ENCODE measurements around the gene ARL6IP4.

ARL6IP4 gene

DNA sequence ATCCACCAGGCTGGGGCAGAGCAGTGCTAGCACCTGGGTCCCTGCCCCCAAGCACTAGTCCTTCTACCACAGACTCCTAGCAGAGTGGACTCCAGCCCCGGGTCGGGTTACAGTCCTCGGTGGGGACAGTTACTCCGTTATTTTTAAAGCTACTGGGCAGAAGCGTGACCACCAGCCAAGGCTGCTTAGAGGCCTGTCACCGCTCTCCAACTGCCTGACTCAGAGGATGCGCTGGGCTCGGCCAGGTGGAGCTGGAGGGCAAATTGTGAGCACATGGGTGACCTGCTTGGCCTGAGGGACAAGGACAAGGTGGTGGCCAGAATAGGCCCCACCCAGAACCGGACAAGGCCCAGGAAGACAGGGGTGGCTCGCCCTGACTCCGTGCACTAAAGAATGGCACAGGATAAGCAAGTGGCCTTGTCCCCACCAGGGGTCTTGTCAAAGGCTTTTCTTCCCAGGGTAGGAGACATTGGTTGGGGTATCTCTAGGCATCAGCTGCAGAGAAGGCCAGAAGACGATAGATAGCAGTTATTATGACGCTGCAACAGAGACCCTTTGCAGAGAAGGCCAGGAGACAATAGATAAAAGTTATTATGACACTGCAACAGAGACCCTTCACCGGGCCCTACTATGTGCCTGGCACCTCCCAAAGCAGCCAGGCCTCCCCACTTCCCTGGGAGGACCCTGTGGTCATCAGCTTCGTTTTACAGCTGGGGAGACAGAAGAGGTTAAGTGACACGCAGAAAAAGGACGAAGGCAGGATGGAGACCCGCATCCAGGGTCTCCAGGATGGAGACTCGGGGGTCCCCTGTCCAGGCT lies 15.8 kb upstream of the ARL6IP4 start:
- Histone ChIP-seq H2AFZ (ENCODE audit: low read depth, low read length) (no peak overlapping the region), H3K4me1 (ENCODE audit: insufficient read depth, low read length) (peaks cover 10% of the 10 kb centered on the region), H3K4me3 (ENCODE audit: low read length) (peak overlapping the region; percentile 92), H3K27me3 (ENCODE audit: insufficient read depth, low read length) (no peaks in the 10 kb centered on the region), H3K36me3 (ENCODE audit: insufficient read depth, low read length) (peaks cover 4% of the 10 kb centered on the region), H3K9me3 (ENCODE audit: low read length) (no peaks in the 10 kb centered on the region)

DNA sequence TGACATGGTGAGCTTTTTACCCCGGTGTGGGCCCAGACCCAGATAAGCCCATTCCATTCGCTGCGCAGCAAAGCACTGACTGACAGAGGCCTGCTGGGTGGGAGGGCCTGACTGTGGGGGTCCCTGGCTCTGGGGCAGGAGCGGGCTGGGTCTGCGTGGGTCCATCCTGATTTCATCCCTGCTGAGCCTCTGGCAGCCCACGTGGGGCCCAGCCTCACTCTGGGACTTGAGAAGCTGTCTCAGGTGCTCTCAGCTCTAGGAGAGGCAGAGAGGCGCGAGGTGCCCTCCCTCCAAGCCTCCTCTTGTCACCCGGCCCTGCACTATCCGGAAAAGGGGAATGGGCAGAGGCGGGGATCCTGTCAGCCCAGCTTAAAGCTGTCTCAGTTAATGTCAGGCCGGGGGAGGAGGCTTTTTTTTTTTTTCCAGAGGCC lies 15.1 kb upstream of the ARL6IP4 start:
- H3K4me3 ChIP-seq (ENCODE audit: low read length), result peak overlapping the region; percentile 92

DNA sequence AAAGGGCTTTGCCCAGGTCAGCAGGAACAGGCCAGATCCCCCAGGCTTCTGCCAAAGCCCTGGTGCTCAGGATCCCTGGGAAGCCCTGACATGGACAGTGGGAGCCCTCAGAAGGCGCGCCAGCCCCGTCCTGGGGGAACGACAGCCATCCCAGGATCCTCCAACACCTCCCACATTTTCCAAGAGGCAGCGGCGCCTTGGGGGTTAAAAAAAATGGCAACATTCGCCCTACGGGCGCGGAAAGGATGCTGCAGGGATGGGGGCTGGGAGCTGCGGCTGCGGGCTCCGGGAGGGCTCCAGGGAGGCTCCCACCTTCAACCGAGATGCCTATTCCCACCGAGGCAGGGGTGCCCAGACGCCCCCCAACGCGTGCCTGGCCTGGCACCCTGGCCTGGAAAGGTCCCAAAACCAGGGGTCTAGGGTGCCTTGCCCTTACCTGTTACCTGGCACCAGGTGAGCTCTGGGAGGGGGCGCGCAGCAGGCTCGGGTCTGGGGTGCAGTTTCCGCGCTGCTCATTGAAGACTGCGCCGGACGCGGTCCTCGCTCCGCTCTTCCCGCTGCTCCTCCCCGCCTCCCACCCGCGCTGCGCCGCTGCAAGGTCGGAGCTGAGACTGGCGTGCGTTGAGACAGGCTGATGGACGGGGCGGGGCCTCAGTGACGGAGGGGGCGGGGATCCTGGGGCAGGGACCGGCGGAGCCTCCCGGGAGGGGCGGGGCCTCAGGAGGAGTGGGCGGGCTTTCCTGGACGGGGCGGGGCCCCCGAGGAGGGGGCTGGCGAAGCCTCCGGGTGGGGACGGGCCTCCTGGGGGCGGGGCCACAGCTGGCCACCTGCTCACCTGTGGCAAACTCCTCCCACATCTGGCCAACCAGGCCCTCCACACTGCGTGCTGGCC lies 14.4 kb upstream of the ARL6IP4 start, which contains the start of gene ABCB9:
TSS of gene ABCB9 (minus strand) at position 613 of the 892 bp plus-strand sequence. CDS start 6,228 bp downstream, outside the sequence.
- Histone ChIP-seq H3K9me3 (ENCODE audit: low read length) (no peaks in the 10 kb centered on the region), H3K27me3 (ENCODE audit: insufficient read depth, low read length) (no peaks in the 10 kb centered on the region), H3K4me3 (ENCODE audit: low read length) (peak within 1 kb of the TSS; percentile 92), H2AFZ (ENCODE audit: low read depth, low read length) (peak within 1 kb of the TSS; percentile 96), H3K4me1 (ENCODE audit: insufficient read depth, low read length) (peaks cover 10% of the 10 kb centered on the region), H3K36me3 (ENCODE audit: insufficient read depth, low read length) (no peaks in the 10 kb centered on the region)

More for the DNA sequence above, 15.1 kb upstream of the ARL6IP4 start:
- Histone ChIP-seq H3K36me3 (ENCODE audit: insufficient read depth, low read length) (peaks cover under 1% of the 10 kb centered on the region), H2AFZ (ENCODE audit: low read depth, low read length) (peak overlapping the region; percentile 96), H3K27me3 (ENCODE audit: insufficient read depth, low read length) (no peaks in the 10 kb centered on the region), H3K9me3 (ENCODE audit: low read length) (no peaks in the 10 kb centered on the region), H3K4me1 (ENCODE audit: insufficient read depth, low read length) (peaks cover 10% of the 10 kb centered on the region)

DNA sequence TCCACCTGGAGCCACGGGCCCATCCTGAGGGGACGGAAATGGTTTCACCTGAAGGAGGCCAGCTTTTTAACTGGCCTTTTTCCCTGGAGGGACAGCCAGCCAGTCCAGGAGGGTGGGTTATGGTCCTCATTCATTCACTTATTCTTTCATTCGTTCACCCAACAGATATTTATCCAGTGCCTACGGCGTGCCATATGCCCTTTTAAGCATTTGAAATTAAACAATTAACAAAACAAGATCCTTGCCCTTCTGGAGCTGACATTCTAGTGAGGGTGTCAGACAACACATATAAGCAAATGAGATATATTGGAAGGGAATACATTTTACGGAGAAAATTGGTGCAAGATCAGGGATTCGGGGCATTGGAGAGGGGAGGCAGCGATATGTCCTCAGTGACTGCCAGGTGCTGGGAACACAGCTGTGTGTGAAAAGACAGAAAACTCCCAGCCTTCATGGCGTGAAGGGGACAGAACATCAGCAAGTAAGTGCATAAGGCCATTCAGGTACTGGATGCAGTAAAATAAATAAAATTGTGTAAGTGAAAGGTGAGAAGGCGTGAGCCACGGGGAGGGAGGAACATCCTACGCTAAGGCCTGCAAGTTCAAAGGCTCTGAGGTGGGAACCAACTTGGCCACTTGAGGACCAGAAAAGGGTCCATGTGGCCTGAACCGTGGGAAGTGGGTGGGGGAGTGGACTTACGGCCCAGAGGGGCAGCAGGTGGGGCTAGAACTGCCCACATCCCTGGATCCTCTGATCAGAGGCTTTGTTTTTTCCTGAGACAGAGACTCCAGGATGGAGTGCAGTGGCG lies 13.5 kb upstream of the ARL6IP4 start:
- Histone ChIP-seq H3K9me3 (ENCODE audit: low read length) (no peaks in the 10 kb centered on the region), H3K27me3 (ENCODE audit: insufficient read depth, low read length) (no peaks in the 10 kb centered on the region), H3K4me3 (ENCODE audit: low read length) (peak overlapping the region; percentile 17), H2AFZ (ENCODE audit: low read depth, low read length) (no peak overlapping the region), H3K4me1 (ENCODE audit: insufficient read depth, low read length) (peaks cover 10% of the 10 kb centered on the region), H3K36me3 (ENCODE audit: insufficient read depth, low read length) (no peaks in the 10 kb centered on the region)

DNA sequence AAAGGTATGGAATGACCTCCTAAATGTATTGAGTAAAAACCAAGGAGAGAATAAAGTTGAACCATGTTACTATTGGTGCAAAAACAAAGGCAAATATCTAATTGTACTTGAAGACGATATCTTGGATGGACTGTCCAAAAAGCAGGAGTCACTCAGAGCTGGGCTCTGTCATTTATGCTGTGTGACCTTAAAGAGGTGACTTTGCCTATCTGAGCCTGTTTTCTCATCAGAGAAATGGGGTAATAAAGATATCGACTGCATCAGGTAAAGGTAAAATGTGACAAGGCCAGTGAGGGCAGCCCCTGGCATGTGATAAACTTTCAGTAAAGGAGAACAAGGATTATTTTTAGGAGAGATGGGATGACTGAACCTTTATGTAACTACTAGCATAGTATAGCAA lies 12.4 kb upstream of the ARL6IP4 start:
- Histone ChIP-seq H3K4me3 (ENCODE audit: low read length) (no peak overlapping the region), H3K4me1 (ENCODE audit: insufficient read depth, low read length) (peaks cover 10% of the 10 kb centered on the region), H2AFZ (ENCODE audit: low read depth, low read length) (no peak overlapping the region), H3K36me3 (ENCODE audit: insufficient read depth, low read length) (no peaks in the 10 kb centered on the region), H3K9me3 (ENCODE audit: low read length) (no peaks in the 10 kb centered on the region), H3K27me3 (ENCODE audit: insufficient read depth, low read length) (no peaks in the 10 kb centered on the region)

DNA sequence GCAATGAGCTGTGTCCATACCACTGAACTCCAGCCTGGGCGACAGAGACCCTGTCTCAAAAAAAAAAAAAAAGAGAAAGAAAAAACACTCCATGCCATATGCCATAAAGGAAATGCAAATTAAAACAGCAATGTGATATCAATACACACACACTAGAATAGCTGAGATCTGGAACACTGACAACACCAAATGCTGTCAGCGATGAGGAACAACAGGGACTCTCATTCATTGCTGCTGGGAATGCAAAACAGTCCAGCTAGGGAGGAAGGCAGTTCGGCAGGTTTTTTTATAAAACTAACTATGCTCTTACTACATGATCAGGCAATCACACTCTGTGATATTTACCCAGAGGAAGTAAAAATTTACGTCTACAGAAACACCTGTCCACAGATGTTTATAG lies 10.8 kb upstream of the ARL6IP4 start:
- Histone ChIP-seq H3K9me3 (ENCODE audit: low read length) (no peaks in the 10 kb centered on the region), H3K4me1 (ENCODE audit: insufficient read depth, low read length) (peaks cover 11% of the 10 kb centered on the region)

DNA sequence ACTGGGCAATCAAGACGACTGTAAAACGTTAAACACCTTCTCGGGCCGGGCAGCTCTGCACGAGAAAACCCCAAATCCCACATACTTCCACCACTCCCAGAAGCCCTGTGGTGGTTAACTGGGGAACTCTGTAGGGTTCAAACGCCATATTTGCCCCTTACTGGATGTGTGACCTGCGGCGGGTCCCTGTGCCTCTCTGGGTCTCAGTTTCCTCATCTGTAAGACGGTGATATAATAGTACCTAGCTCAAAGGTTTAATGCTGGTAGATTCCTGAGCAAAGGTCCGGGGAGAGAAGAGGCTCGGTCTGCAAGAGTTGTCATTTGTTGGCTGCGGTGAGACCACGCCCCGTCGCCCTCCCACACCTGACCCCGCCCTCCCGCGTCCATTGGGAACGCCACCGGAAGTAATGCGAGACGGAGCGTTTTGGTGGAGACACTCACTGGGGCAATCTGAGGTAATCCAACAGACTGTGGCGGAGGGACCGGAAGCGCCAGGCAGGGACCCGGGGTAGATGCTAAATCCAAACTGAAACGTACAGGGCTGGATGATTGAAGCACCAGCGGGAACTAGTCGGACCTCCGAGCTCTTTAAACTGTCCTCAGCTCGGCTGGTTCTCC lies 6.1 kb upstream of the ARL6IP4 start:
- Histone ChIP-seq H2AFZ (ENCODE audit: low read depth, low read length) (peak overlapping the region; percentile 100), H3K36me3 (ENCODE audit: insufficient read depth, low read length) (peaks cover 11% of the 10 kb centered on the region), H3K4me3 (ENCODE audit: low read length) (peak overlapping the region; percentile 87), H3K27me3 (ENCODE audit: insufficient read depth, low read length) (no peaks in the 10 kb centered on the region), H3K4me1 (ENCODE audit: insufficient read depth, low read length) (peaks cover 22% of the 10 kb centered on the region), H3K9me3 (ENCODE audit: low read length) (no peaks in the 10 kb centered on the region)

More for the DNA sequence above, 10.8 kb upstream of the ARL6IP4 start:
- Histone ChIP-seq H3K4me3 (ENCODE audit: low read length) (no peak overlapping the region), H3K27me3 (ENCODE audit: insufficient read depth, low read length) (no peaks in the 10 kb centered on the region), H2AFZ (ENCODE audit: low read depth, low read length) (no peak overlapping the region), H3K36me3 (ENCODE audit: insufficient read depth, low read length) (no peaks in the 10 kb centered on the region)

DNA sequence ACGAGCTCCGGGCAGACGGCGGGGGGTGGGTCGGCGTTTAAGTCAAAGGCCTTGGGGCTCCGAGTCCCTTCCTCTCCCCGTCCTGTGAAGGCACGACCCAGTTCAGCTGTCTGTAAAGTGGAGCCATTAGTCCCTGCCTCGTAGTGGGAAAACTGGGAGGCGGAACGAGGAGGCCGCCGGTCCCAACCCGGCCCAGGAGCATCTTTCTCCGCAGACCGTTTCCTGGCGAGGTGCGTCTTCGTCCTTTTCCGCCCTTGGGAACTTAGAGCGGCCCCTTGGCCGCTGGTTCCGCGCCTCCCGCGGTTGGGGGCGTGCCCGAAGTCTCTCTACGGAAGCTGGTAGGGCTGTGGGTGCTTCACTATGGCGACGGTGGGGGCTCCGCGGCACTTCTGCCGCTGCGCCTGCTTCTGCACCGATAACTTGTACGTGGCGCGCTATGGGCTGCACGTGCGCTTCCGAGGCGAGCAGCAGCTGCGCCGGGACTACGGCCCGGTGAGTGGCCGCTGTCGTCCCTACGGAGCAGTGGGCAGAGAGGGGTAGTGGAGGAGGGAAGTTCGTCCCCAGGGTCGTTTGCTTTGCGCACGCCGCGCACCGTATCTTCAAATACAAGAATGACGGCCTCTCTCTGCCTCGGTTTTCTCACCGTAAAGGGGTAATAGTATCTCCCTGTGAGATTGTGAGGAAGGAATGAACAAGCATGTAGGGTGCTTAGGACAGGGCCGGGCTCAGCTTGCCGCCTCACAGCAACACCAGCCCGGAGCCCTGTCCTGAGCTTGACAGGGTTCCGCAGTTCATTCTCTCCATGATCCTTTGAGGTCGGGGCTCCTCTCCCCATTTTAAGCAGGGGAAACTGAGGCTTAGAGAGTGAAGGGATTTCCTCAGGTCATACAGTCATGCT lies 5.3 kb upstream of the ARL6IP4 start, which contains the start of gene OGFOD2:
TSS of gene OGFOD2 (plus strand) at position 353 of the 898 bp plus-strand sequence. CDS start at position 361, 8 bp downstream.
- Histone ChIP-seq H2AFZ (ENCODE audit: low read depth, low read length) (peak within 1 kb of the TSS; percentile 100), H3K4me1 (ENCODE audit: insufficient read depth, low read length) (peaks cover 30% of the 10 kb centered on the region), H3K4me3 (ENCODE audit: low read length) (peak within 1 kb of the TSS; percentile 87), H3K27me3 (ENCODE audit: insufficient read depth, low read length) (no peaks in the 10 kb centered on the region), H3K36me3 (ENCODE audit: insufficient read depth, low read length) (peaks cover 11% of the 10 kb centered on the region), H3K9me3 (ENCODE audit: low read length) (no peaks in the 10 kb centered on the region)

DNA sequence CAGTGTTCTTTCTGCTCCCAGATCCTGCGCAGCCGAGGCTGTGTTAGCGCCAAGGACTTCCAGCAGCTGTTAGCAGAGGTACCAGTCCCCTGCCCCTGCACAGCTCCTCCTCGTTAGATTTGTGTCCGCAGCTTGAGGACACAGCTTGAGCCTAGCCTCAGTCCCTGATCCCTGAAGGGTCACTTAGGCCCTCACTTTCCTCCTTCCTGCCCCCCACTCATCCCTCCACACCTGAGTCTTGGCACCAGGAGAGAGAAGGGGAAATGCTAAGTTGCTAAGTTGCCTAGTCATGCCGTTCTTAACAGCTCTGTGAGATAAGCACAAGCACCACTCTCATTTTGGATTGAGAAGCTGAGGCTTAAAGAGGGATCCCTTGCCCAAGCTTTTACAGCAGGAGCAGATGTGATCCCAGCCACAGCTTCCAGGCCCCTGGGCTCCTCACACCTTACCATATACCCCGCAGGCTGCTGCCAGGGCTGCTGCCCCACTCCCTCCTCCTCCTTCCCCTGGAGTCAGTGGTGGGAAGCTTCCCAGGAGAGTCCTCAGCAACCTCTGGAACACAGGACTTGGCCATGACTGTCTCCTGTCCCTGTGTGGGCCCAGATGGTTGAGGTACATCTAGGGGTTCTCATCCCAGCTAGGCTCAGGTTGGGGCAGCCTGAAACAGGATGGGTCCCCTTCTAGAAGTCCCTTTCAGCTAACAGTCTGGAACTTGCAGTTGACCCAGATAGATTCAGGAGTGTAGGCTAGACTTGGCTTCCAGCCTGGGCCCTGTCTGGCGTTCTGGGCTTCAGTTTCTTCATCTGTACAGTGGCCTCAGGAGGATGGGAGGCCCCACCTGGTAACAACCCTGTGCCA lies 4.5 kb upstream of the ARL6IP4 start:
- peak overlapping the region; percentile 87 for H3K4me3 ChIP-seq (ENCODE audit: low read length)
- H3K27me3 ChIP-seq (ENCODE audit: insufficient read depth, low read length), result no peaks in the 10 kb centered on the region
- no peak overlapping the region for H2AFZ ChIP-seq (ENCODE audit: low read depth, low read length)
- H3K36me3 ChIP-seq (ENCODE audit: insufficient read depth, low read length), result peaks cover 11% of the 10 kb centered on the region
- no peaks in the 10 kb centered on the region for H3K9me3 ChIP-seq (ENCODE audit: low read length)
- peaks cover 30% of the 10 kb centered on the region for H3K4me1 ChIP-seq (ENCODE audit: insufficient read depth, low read length)

DNA sequence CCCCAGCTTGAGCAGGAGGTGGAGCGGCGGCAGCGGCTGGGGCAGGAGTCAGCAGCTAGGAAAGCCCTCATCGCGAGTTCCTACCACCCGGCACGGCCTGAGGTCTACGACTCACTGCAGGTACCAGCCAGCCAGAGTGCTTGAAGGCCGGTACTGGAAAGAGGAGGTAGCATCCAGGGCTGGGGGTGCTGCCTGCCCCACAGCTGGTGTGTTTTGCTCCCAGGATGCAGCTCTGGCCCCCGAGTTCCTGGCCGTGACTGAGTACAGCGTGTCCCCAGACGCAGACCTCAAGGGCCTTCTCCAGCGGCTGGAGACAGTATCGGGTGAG lies 3.9 kb upstream of the ARL6IP4 start:
- H3K27me3 ChIP-seq (ENCODE audit: insufficient read depth, low read length), result no peaks in the 10 kb centered on the region
- H3K36me3 ChIP-seq (ENCODE audit: insufficient read depth, low read length), result peaks cover 11% of the 10 kb centered on the region
- no peak overlapping the region for H3K4me3 ChIP-seq (ENCODE audit: low read length)
- H3K9me3 ChIP-seq (ENCODE audit: low read length), result no peaks in the 10 kb centered on the region
- H2AFZ ChIP-seq (ENCODE audit: low read depth, low read length), result no peak overlapping the region
- H3K4me1 ChIP-seq (ENCODE audit: insufficient read depth, low read length), result peaks cover 36% of the 10 kb centered on the region

DNA sequence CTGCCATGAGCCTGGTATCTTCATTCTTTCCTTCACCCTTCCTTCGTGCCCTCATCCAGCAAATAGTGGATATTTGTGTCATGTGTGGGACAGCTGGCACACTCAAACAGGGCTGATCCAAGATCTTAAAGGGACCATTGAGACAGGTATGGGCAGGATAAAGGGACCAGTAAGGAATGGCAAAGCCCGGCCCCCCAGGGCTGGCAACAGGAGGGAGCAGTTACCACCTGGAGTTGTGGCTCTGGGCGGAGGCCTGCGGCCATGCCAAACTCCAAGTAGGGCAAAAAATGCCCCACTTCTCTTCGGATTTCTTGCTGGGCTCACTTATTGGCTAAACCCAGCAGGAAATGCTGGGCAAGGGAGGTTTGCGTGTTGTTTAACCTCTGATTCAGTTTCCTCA lies 3.3 kb upstream of the ARL6IP4 start:
- H3K4me3 ChIP-seq (ENCODE audit: low read length), result no peak overlapping the region
- H3K9me3 ChIP-seq (ENCODE audit: low read length), result no peaks in the 10 kb centered on the region
- peaks cover 41% of the 10 kb centered on the region for H3K4me1 ChIP-seq (ENCODE audit: insufficient read depth, low read length)
- peaks cover 16% of the 10 kb centered on the region for H3K36me3 ChIP-seq (ENCODE audit: insufficient read depth, low read length)
- no peak overlapping the region for H2AFZ ChIP-seq (ENCODE audit: low read depth, low read length)
- no peaks in the 10 kb centered on the region for H3K27me3 ChIP-seq (ENCODE audit: insufficient read depth, low read length)
